Fibroblast of villous mesenchyme (primary cell): Measurements from ENCODE around the gene NEDD1. TPM values are rescaled to one million over a fixed set of nuclear protein-coding genes. Genes with fewer than 3 reads are reported as not detected.

ENCODE experiments used
- DNase-seq: peaks from one replicate; pipeline ENCODE4 v3.0.0-alpha.2; 2010; ENCODE audit warnings: low read depth
- H3K4me3 ChIP-seq: 2 replicates; pipeline ENCODE4 v1.5.1; 2011; ENCODE audit warnings: low read depth, mild to moderate bottlenecking, low read length
- total RNA-seq: library from RNA; depleted of rRNA; stranded (reverse); fragments of >200 nt; gene quantifications from 2 replicates; pipeline ENCODE4 v1.2.3, GENCODE V29; 2012
- TF ChIP-seq, protein P1 (sequence below): IDR thresholded peaks from 2 replicates; pipeline ENCODE4 v1.5.1; 2012; ENCODE audit warnings: low read depth, mild to moderate bottlenecking, low read length; ENCODE audit not compliant: insufficient read depth

Gene NEDD1
- total RNA-seq, 1 donor, result 46.2 TPM

DNA sequence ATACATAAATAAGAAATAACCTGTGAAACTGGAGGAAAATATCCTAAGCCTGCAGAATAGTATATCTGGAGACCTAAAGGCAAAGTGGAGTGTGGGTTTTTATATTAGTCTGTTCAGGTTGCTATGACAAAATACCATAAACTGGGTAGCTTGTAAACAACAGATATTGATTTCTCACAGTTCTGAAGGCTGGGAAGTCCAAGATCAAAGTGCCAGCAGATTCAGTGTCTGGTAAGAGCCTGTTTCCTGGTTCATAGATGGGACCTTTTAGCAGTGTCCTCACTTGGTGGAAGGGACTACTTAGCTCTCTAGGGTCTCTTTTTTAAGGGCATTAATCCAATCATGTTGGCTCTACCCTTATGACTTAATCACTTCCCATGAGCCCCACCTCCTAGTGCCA is 25.4 kb upstream of the NEDD1 start:
- TF ChIP-seq, protein P1, sequence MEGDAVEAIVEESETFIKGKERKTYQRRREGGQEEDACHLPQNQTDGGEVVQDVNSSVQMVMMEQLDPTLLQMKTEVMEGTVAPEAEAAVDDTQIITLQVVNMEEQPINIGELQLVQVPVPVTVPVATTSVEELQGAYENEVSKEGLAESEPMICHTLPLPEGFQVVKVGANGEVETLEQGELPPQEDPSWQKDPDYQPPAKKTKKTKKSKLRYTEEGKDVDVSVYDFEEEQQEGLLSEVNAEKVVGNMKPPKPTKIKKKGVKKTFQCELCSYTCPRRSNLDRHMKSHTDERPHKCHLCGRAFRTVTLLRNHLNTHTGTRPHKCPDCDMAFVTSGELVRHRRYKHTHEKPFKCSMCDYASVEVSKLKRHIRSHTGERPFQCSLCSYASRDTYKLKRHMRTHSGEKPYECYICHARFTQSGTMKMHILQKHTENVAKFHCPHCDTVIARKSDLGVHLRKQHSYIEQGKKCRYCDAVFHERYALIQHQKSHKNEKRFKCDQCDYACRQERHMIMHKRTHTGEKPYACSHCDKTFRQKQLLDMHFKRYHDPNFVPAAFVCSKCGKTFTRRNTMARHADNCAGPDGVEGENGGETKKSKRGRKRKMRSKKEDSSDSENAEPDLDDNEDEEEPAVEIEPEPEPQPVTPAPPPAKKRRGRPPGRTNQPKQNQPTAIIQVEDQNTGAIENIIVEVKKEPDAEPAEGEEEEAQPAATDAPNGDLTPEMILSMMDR, result no peak
- H3K4me3 ChIP-seq, result no peak overlapping the region
- DNase-seq, result no peak

DNA sequence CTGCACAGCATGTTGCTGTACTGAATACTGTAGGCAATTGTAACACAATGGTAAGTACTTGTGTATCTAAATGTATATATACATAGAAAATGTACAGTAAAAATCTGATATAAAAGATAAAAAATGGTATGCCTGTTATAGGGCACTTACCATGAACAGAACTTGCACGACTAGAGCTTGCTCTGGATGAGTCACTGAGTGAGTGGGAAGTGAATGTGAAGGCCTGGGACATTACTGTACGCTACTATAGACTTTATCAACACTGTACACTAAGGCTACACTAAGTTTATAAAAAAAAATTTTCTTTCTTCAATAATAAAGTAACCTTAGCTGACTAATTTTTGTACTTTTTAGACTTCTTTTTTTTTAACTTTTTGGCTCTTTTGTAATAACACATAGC is 24.2 kb upstream of the NEDD1 start:
- H3K4me3 ChIP-seq, result no peak overlapping the region
- DNase-seq, result peak; percentile 11
- TF ChIP-seq, protein P1, result no peak

DNA sequence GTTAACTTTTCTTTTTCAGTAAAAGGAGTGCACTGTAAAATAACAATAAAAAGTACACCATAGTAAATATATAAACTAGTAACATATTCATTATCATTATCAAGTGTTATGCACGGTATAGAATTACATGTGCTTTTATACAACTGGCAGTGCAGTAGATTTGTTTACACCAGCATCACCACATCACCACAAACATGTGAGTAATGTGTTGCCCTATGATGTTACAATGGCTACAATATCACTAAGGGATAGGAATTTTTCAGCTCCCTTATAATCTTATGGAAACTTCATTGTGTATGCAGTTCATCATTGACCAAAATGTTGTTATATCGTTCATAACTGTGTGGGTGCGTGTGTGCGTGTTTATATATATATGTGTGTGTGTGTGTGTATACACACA is 23.5 kb upstream of the NEDD1 start:
- no peak for DNase-seq
- H3K4me3 ChIP-seq, result no peak overlapping the region
- TF ChIP-seq, protein P1, result no peak

DNA sequence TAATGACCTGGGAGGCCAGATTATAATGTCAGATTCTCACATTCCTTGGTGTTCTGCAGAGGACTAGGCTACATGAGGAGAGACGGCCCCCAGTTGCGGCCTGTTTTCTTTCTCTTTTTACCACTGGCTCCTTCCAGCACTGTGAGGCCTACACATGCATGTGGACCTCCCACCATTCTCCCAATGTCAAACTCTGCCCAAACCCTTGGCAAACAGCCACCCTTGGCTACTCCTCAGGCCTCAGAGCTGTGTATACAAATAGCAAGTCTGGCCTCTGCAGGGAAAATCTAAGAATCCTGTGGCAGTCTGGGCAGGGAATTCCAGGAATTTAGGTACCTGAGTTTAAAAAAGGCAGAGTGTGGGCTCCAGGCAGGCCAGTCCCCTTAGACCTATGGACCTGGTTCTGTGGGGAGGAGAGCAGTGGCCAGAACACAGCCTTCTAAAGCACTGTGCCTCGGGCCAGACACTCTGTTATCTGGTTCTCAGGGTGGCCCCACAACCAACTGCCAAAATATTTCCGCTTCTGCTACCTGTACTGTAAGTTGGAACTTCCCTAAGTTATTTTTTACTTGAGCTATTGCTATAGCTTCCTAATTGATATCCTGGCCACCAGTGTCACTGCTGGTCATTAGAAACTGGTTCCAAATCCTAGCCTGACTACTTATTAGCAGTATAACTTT is 19.9 kb upstream of the NEDD1 start:
- peak; percentile 19 for DNase-seq
- H3K4me3 ChIP-seq, result no peak overlapping the region
- TF ChIP-seq, protein P1, result no peak

DNA sequence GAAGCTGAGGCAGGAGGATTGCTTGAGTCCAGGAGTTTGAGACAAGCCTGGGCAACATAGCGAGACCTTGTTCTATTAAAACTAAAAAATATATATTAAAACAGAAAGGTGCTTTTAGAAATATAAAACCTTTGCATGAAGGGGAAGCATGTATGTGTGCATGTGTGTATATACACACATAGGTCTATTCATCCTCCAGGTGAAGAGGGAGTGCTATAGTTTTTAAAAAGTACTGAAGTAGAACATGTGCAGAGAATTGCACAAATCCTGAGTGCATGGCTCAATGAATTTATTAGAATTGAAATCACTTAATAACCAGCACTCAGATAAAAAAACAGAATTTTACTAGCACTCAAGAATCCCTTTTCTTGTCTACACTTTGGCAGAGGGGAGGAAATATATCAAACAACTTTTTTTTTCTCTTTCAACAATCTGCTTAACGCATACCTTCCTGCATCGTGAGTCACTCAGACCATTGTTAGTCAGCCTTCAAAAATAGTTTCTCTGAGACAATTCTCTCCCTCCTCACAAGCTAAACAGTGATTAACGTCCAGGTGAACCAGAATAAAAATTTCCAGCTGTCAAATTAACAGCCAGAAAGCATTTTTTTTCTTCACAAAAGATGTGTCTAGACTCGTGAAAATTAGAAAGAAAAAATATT is 17.7 kb upstream of the NEDD1 start:
- H3K4me3 ChIP-seq, result no peak overlapping the region
- TF ChIP-seq, protein P1, result no peak
- DNase-seq, result no peak

DNA sequence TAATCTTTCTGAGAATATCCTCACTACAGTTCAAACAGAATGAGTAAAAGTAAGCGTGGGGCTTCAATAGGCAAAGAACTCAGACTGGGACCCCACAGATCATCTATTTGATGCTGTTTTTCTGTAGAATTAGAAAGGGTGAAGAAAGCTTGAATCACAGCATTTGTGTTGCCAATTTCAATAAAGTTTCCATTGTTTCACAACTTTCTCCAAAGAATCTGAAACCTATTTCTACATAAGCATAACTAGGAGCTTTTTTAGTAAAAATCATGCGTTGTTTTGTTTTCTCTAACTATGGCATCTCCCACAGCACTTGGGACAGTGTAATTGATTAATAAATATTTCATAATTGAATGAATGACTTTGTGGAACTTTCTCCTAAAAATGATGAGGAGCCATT is 16.7 kb upstream of the NEDD1 start:
- TF ChIP-seq, protein P1, result no peak
- H3K4me3 ChIP-seq, result no peak overlapping the region
- no peak for DNase-seq
